GM23338 (cell line): ENCODE measurements around the gene CADPS. TPM values are rescaled to one million over a fixed set of nuclear protein-coding genes. Genes with fewer than 3 reads are reported as not detected.

ENCODE experiments used
- ATAC-seq: fragments of 200-7000 bp; cut with Tn5 transposase; 3 replicates; pipeline ENCODE4 v1.9.1; 2020
- DNase-seq: peaks from one replicate; pipeline ENCODE4 v3.0.0-alpha.2; 2015; ENCODE audit warnings: low spot score
- H2AFZ ChIP-seq: fragments of 200-600 bp; sonication (generic); 2 replicates; pipeline ENCODE4 v1.8.0; 2016; ENCODE audit warnings: antibody characterized with exemption, mild to moderate bottlenecking, moderate library complexity
- H3F3A ChIP-seq: fragments of 200-600 bp; sonication (generic); replicated peaks from 2 replicates; pipeline ENCODE4 v1.8.0; 2017; ENCODE audit warnings: antibody characterized with exemption, mixed run types, low read depth
- H3K27ac ChIP-seq: fragments of 200-600 bp; sonication (generic); 2 replicates; pipeline ENCODE4 v1.6.1; 2016; ENCODE audit warnings: low read depth
- H3K27me3 ChIP-seq: fragments of 200-600 bp; sonication (generic); 2 replicates; pipeline ENCODE4 v1.8.0; 2016; ENCODE audit warnings: mild to moderate bottlenecking, mixed run types, moderate library complexity; ENCODE audit not compliant: insufficient read depth
- H3K36me3 ChIP-seq: fragments of 200-600 bp; sonication (generic); 2 replicates; pipeline ENCODE4 v1.8.0; 2016; ENCODE audit warnings: mild to moderate bottlenecking; ENCODE audit not compliant: insufficient read depth
- H3K4me1 ChIP-seq: fragments of 200-600 bp; sonication (generic); 2 replicates; pipeline ENCODE4 v1.8.0; 2016; ENCODE audit warnings: mild to moderate bottlenecking, moderate library complexity; ENCODE audit not compliant: insufficient read depth
- H3K4me2 ChIP-seq: fragments of 200-600 bp; sonication (generic); 2 replicates; pipeline ENCODE4 v1.7.1; 2017; ENCODE audit warnings: mixed run types
- H3K4me3 ChIP-seq: fragments of 200-600 bp; sonication (generic); 2 replicates; pipeline ENCODE4 v1.6.1; 2016; ENCODE audit warnings: mixed run types
- H3K79me2 ChIP-seq: fragments of 200-600 bp; sonication (generic); replicated peaks from 2 replicates; pipeline ENCODE4 v1.8.0; 2017; ENCODE audit warnings: mild to moderate bottlenecking; ENCODE audit not compliant: insufficient read depth
- H3K9me2 ChIP-seq: fragments of 200-600 bp; sonication (generic); 2 replicates; pipeline ENCODE4 v1.8.0; 2017; ENCODE audit not compliant: insufficient read depth
- H4K20me1 ChIP-seq: fragments of 200-600 bp; sonication (generic); replicated peaks from 2 replicates; pipeline ENCODE4 v1.8.0; 2017; ENCODE audit warnings: mild to moderate bottlenecking; ENCODE audit not compliant: insufficient read depth
- H3K27ac Mint-ChIP-seq: 2 replicates; pipeline ENCODE4 v1.8.0; 2020; ENCODE audit warnings: inconsistent platforms, mild to moderate bottlenecking, moderate library complexity, mixed read lengths
- H3K27me3 Mint-ChIP-seq: 3 replicates; pipeline ENCODE4 v1.8.0; 2022; ENCODE audit warnings: low read depth, mild to moderate bottlenecking, moderate library complexity, mixed read lengths, inconsistent platforms; ENCODE audit not compliant: insufficient read depth, poor library complexity
- H3K36me3 Mint-ChIP-seq: 3 replicates; pipeline ENCODE4 v1.8.0; 2021; ENCODE audit warnings: low read depth, mild to moderate bottlenecking, inconsistent platforms, moderate library complexity, mixed read lengths
- H3K4me1 Mint-ChIP-seq: 3 replicates; pipeline ENCODE4 v1.8.0; 2020; ENCODE audit warnings: mild to moderate bottlenecking, inconsistent platforms, mixed read lengths
- H3K4me3 Mint-ChIP-seq: 3 replicates; pipeline ENCODE4 v1.8.0; 2021; ENCODE audit warnings: moderate library complexity, mild to moderate bottlenecking, inconsistent platforms, mixed read lengths
- H3K9me3 Mint-ChIP-seq: 3 replicates; pipeline ENCODE4 v1.8.0; 2020; ENCODE audit warnings: moderate library complexity, mild to moderate bottlenecking, inconsistent platforms, mixed read lengths
- CREB1 ChIP-seq: fragments of 250-450 bp; sonication (Bioruptor Pico); IDR thresholded peaks from 2 replicates; pipeline ENCODE4 v1.5.0; 2020; ENCODE audit warnings: low read depth, mild to moderate bottlenecking, moderate library complexity
- EZH2 ChIP-seq: fragments of 200-600 bp; sonication (generic); IDR thresholded peaks from one replicate; pipeline ENCODE4 v1.8.0; 2017; ENCODE audit warnings: antibody characterized with exemption, mild to moderate bottlenecking, low read depth; ENCODE audit not compliant: unreplicated experiment
- EZH2phosphoT487 ChIP-seq: fragments of 200-600 bp; sonication (generic); IDR thresholded peaks from one replicate; pipeline ENCODE4 v1.8.1; 2018; ENCODE audit warnings: antibody characterized with exemption; ENCODE audit not compliant: unreplicated experiment
- JUNB ChIP-seq: IDR thresholded peaks from one replicate; pipeline ENCODE4 v1.6.1; 2016; ENCODE audit warnings: antibody characterized with exemption; ENCODE audit not compliant: unreplicated experiment
- NANOG ChIP-seq: IDR thresholded peaks from 2 replicates; pipeline ENCODE4 v1.6.1; 2016; ENCODE audit warnings: antibody characterized with exemption, borderline replicate concordance
- POLR2AphosphoS5 ChIP-seq: IDR thresholded peaks from 2 replicates; pipeline ENCODE4 v1.6.1; 2016; ENCODE audit warnings: antibody characterized with exemption, low read depth
- STAT1 ChIP-seq: IDR thresholded peaks from one replicate; pipeline ENCODE4 v1.6.1; 2016; ENCODE audit warnings: antibody characterized with exemption; ENCODE audit not compliant: unreplicated experiment
- ZNF114 ChIP-seq: fragments of 250-450 bp; sonication (Bioruptor Pico); IDR thresholded peaks from 2 replicates; pipeline ENCODE4 v1.5.0; 2020; ENCODE audit warnings: mild to moderate bottlenecking, moderate library complexity
- ZNF331 ChIP-seq: fragments of 250-450 bp; sonication (Bioruptor Pico); IDR thresholded peaks from 2 replicates; pipeline ENCODE4 v1.5.0; 2020; ENCODE audit warnings: low read depth, mild to moderate bottlenecking, moderate library complexity
- polyA plus RNA-seq: library from polyadenylated mRNA; unstranded; fragments of >200 nt; fragmentation: Nextera tagmentation; extraction: Ambion mirVana; gene quantifications from 2 replicates; pipeline ENCODE4 v1.2.1, GENCODE V29; 2016
- total RNA-seq: library from RNA; depleted of rRNA; stranded (reverse); fragments of >200 nt; shearing (Covaris generic); gene quantifications from 2 replicates; pipeline ENCODE4 v1.2.3, GENCODE V29; 2014
- TF ChIP-seq, protein P1 (sequence below): IDR thresholded peaks from 2 replicates; pipeline ENCODE4 v1.6.1; 2016; ENCODE audit warnings: antibody characterized with exemption
- TF ChIP-seq, protein P2 (sequence below): IDR thresholded peaks from one replicate; pipeline ENCODE4 v1.6.1; 2018; ENCODE audit warnings: antibody characterized with exemption; ENCODE audit not compliant: unreplicated experiment
- TF ChIP-seq, protein P3 (sequence below), 2 experiments: fragments of 200-600 bp in 1 of 2; sonication (generic) in 1 of 2; conservative IDR thresholded peaks; 2 replicates each; pipeline versions ENCODE4 v1.5.1 to v1.6.1; 2016 to 2017; ENCODE audit warnings: antibody characterized with exemption in 2 of 2, low read depth in 2 of 2, mild to moderate bottlenecking in 2 of 2, moderate library complexity in 1 of 2
- TF ChIP-seq, protein P4 (sequence below): fragments of 250-450 bp; sonication (Bioruptor Pico); IDR thresholded peaks from 2 replicates; pipeline ENCODE4 v1.5.0; 2020; ENCODE audit warnings: mild to moderate bottlenecking, moderate library complexity

Gene CADPS
- total and polyA plus RNA-seq, 2 experiments from 2014 or later: 14.7 to 22.0 TPM

DNA sequence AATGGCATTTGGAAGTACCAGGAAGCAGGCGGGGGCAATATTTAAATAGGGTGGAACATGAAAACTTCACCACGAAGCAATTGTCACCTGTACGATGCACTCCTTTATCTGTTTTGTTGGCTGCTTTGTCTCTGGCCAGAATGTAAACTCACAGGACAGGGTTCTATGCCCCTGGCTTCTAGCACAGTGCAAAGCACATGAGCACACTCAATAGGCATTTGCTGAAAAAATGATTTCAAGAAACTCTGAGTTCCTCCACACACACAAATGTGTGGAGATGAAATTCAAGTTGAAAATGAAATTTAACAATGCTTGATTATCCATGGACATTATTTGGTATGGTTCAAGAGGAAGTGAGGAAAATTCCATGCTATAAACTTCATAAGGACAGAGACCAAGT, 272.2 kb downstream of the CADPS start:
- H3K4me1 ChIP-seq: no peaks in the 10 kb centered on the region
- H3K27me3 ChIP-seq: no peaks in the 10 kb centered on the region
- H3K9me2 ChIP-seq: peaks cover 3% of the 10 kb centered on the region; the same call in 1 of the 2 replicates
- Mint-ChIP-seq H3K27ac (no peak overlapping the region), H3K36me3 (no peaks in the 10 kb centered on the region), H3K4me1 (peaks cover 7% of the 10 kb centered on the region; the same call in 1 of the 3 replicates), H3K4me3 (no peak overlapping the region), H3K27me3 (peaks cover 1% of the 10 kb centered on the region), H3K9me3 (no peaks in the 10 kb centered on the region)
- H2AFZ ChIP-seq: no peak overlapping the region
- no peaks in the 10 kb centered on the region for H4K20me1 ChIP-seq
- H3F3A ChIP-seq: no peaks in the 10 kb centered on the region
- no peaks in the 10 kb centered on the region for H3K79me2 ChIP-seq
- H3K4me3 ChIP-seq: no peak overlapping the region
- no peak overlapping the region for H3K27ac ChIP-seq
- no peak for ATAC-seq
- no peak overlapping the region for H3K4me2 ChIP-seq
- TF ChIP-seq ZNF331 (CRISPR knock-in tag): no peak
- TF ChIP-seq, protein P1, sequence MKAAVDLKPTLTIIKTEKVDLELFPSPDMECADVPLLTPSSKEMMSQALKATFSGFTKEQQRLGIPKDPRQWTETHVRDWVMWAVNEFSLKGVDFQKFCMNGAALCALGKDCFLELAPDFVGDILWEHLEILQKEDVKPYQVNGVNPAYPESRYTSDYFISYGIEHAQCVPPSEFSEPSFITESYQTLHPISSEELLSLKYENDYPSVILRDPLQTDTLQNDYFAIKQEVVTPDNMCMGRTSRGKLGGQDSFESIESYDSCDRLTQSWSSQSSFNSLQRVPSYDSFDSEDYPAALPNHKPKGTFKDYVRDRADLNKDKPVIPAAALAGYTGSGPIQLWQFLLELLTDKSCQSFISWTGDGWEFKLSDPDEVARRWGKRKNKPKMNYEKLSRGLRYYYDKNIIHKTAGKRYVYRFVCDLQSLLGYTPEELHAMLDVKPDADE: no peak
- no peak for TF ChIP-seq NANOG
- TF ChIP-seq, protein P2, sequence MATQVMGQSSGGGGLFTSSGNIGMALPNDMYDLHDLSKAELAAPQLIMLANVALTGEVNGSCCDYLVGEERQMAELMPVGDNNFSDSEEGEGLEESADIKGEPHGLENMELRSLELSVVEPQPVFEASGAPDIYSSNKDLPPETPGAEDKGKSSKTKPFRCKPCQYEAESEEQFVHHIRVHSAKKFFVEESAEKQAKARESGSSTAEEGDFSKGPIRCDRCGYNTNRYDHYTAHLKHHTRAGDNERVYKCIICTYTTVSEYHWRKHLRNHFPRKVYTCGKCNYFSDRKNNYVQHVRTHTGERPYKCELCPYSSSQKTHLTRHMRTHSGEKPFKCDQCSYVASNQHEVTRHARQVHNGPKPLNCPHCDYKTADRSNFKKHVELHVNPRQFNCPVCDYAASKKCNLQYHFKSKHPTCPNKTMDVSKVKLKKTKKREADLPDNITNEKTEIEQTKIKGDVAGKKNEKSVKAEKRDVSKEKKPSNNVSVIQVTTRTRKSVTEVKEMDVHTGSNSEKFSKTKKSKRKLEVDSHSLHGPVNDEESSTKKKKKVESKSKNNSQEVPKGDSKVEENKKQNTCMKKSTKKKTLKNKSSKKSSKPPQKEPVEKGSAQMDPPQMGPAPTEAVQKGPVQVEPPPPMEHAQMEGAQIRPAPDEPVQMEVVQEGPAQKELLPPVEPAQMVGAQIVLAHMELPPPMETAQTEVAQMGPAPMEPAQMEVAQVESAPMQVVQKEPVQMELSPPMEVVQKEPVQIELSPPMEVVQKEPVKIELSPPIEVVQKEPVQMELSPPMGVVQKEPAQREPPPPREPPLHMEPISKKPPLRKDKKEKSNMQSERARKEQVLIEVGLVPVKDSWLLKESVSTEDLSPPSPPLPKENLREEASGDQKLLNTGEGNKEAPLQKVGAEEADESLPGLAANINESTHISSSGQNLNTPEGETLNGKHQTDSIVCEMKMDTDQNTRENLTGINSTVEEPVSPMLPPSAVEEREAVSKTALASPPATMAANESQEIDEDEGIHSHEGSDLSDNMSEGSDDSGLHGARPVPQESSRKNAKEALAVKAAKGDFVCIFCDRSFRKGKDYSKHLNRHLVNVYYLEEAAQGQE: no peak
- TF ChIP-seq EZH2phosphoT487: no peak
- TF ChIP-seq, protein P3, sequence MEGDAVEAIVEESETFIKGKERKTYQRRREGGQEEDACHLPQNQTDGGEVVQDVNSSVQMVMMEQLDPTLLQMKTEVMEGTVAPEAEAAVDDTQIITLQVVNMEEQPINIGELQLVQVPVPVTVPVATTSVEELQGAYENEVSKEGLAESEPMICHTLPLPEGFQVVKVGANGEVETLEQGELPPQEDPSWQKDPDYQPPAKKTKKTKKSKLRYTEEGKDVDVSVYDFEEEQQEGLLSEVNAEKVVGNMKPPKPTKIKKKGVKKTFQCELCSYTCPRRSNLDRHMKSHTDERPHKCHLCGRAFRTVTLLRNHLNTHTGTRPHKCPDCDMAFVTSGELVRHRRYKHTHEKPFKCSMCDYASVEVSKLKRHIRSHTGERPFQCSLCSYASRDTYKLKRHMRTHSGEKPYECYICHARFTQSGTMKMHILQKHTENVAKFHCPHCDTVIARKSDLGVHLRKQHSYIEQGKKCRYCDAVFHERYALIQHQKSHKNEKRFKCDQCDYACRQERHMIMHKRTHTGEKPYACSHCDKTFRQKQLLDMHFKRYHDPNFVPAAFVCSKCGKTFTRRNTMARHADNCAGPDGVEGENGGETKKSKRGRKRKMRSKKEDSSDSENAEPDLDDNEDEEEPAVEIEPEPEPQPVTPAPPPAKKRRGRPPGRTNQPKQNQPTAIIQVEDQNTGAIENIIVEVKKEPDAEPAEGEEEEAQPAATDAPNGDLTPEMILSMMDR (conservative IDR thresholded peaks at IDR 0.05; ENCODE audit: low read depth in 2 of 2): no peak
- no peak for TF ChIP-seq CREB1 (CRISPR knock-in tag)
- TF ChIP-seq JUNB: no peak
- no peak for TF ChIP-seq POLR2AphosphoS5
- no peak for TF ChIP-seq EZH2
- TF ChIP-seq, protein P4, sequence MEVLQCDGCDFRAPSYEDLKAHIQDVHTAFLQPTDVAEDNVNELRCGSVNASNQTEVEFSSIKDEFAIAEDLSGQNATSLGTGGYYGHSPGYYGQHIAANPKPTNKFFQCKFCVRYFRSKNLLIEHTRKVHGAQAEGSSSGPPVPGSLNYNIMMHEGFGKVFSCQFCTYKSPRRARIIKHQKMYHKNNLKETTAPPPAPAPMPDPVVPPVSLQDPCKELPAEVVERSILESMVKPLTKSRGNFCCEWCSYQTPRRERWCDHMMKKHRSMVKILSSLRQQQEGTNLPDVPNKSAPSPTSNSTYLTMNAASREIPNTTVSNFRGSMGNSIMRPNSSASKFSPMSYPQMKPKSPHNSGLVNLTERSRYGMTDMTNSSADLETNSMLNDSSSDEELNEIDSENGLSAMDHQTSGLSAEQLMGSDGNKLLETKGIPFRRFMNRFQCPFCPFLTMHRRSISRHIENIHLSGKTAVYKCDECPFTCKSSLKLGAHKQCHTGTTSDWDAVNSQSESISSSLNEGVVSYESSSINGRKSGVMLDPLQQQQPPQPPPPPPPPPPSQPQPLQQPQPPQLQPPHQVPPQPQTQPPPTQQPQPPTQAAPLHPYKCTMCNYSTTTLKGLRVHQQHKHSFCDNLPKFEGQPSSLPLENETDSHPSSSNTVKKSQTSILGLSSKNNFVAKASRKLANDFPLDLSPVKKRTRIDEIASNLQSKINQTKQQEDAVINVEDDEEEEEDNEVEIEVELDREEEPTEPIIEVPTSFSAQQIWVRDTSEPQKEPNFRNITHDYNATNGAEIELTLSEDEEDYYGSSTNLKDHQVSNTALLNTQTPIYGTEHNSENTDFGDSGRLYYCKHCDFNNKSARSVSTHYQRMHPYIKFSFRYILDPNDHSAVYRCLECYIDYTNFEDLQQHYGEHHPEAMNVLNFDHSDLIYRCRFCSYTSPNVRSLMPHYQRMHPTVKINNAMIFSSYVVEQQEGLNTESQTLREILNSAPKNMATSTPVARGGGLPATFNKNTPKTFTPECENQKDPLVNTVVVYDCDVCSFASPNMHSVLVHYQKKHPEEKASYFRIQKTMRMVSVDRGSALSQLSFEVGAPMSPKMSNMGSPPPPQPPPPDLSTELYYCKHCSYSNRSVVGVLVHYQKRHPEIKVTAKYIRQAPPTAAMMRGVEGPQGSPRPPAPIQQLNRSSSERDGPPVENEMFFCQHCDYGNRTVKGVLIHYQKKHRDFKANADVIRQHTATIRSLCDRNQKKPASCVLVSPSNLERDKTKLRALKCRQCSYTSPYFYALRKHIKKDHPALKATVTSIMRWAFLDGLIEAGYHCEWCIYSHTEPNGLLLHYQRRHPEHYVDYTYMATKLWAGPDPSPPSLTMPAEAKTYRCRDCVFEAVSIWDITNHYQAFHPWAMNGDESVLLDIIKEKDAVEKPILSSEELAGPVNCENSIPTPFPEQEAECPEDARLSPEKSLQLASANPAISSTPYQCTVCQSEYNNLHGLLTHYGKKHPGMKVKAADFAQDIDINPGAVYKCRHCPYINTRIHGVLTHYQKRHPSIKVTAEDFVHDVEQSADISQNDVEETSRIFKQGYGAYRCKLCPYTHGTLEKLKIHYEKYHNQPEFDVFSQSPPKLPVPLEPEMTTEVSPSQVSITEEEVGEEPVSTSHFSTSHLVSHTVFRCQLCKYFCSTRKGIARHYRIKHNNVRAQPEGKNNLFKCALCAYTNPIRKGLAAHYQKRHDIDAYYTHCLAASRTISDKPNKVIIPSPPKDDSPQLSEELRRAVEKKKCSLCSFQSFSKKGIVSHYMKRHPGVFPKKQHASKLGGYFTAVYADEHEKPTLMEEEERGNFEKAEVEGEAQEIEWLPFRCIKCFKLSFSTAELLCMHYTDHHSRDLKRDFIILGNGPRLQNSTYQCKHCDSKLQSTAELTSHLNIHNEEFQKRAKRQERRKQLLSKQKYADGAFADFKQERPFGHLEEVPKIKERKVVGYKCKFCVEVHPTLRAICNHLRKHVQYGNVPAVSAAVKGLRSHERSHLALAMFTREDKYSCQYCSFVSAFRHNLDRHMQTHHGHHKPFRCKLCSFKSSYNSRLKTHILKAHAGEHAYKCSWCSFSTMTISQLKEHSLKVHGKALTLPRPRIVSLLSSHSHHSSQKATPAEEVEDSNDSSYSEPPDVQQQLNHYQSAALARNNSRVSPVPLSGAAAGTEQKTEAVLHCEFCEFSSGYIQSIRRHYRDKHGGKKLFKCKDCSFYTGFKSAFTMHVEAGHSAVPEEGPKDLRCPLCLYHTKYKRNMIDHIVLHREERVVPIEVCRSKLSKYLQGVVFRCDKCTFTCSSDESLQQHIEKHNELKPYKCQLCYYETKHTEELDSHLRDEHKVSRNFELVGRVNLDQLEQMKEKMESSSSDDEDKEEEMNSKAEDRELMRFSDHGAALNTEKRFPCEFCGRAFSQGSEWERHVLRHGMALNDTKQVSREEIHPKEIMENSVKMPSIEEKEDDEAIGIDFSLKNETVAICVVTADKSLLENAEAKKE (CRISPR knock-in tag): no peak
- no peak for TF ChIP-seq STAT1
- TF ChIP-seq ZNF114: no peak
- H3K36me3 ChIP-seq: no peaks in the 10 kb centered on the region
- no peak for DNase-seq
